C4-2B (cell line): ENCODE results near the gene TRIM17.

Experiments
- H3K27ac ChIP-seq: fragments of 450-650 bp; 2 replicates; pipeline ENCODE4 v1.5.1; 2017
- ZFX ChIP-seq: fragments of 450-650 bp; IDR thresholded peaks from 2 replicates; pipeline ENCODE4 v1.6.1; 2017
- TF ChIP-seq, protein P1 (sequence below): fragments of 450-650 bp; conservative IDR thresholded peaks from 2 replicates; pipeline ENCODE4 v1.5.1; 2017; ENCODE audit warnings: mild to moderate bottlenecking

TRIM17 gene

DNA sequence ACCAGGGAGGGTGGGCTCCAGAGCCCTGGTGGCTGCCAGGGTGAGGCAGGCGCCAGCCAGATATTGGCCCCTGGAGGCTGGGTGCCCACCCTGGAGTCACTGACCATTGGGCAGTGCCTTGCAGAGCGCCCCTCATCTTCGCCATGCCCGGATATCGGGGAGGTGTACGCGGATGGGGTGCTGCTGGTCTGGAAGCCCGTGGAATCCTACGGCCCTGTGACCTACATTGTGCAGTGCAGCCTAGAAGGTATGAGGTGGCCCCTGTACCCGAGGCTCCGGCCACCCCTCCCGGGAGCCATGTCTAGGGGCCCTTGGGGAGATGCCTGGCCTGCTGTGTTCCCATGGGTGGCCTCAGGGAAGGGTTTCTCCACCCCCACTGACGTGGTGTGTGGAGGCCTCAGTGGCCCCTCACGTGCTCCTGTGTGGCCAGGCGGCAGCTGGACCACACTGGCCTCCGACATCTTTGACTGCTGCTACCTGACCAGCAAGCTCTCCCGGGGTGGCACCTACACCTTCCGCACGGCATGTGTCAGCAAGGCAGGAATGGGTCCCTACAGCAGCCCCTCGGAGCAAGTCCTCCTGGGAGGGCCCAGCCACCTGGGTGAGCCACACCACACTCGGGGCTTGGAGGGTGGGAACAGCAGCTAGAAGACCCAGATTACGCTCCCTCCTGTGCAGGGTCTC, 40.9 kb downstream of the TRIM17 start:
- TF ChIP-seq, protein P1, sequence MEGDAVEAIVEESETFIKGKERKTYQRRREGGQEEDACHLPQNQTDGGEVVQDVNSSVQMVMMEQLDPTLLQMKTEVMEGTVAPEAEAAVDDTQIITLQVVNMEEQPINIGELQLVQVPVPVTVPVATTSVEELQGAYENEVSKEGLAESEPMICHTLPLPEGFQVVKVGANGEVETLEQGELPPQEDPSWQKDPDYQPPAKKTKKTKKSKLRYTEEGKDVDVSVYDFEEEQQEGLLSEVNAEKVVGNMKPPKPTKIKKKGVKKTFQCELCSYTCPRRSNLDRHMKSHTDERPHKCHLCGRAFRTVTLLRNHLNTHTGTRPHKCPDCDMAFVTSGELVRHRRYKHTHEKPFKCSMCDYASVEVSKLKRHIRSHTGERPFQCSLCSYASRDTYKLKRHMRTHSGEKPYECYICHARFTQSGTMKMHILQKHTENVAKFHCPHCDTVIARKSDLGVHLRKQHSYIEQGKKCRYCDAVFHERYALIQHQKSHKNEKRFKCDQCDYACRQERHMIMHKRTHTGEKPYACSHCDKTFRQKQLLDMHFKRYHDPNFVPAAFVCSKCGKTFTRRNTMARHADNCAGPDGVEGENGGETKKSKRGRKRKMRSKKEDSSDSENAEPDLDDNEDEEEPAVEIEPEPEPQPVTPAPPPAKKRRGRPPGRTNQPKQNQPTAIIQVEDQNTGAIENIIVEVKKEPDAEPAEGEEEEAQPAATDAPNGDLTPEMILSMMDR = no peak
- TF ChIP-seq ZFX = no peak
- peak overlapping the region; percentile 1; the same call in 1 of the 2 replicates for H3K27ac ChIP-seq

DNA sequence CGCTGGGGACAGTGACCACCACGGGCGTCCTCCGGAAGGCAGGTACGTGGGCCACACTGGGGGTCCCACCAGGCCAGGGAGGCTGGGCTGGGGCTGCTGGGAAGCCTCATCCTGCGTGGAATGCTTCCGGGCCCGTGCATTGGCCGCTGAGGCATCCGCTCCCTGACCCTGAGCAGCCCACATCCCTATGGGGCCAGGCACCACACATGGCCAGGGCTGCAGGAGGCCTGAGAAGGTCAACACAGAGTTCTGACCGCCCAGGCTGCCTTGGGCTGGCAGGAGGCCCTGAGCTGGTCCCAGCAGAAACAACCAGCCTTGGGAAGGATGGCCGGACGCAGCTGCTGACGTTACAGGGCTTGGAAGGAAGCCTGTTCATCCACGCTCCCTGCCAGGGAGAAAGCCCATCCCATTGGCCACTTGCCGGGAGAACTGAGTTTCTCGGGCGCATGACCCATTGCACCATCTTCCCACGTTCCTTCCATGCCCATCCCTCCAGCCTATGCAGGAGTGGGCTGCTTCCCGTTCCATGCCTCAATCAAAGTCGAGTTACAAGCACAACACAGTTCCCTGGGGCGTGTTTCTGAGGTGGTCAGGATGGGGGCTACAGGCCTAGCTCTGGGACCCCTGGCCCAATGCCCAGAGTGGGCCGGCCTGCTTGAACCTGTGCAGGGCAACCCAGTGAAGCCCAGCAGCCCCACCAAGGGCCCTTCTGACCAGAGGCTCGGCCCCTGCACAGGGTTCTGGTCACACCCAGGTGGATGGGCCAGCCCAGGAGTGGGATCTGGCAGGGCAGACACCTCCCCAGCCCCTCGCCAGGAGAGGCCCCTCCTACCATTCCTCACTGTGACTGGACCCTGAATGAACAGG, 41.7 kb downstream of the TRIM17 start:
- TF ChIP-seq, protein P1 = no peak
- TF ChIP-seq ZFX = no peak
- peak overlapping the region; percentile 14; the same call in 1 of the 2 replicates for H3K27ac ChIP-seq

DNA sequence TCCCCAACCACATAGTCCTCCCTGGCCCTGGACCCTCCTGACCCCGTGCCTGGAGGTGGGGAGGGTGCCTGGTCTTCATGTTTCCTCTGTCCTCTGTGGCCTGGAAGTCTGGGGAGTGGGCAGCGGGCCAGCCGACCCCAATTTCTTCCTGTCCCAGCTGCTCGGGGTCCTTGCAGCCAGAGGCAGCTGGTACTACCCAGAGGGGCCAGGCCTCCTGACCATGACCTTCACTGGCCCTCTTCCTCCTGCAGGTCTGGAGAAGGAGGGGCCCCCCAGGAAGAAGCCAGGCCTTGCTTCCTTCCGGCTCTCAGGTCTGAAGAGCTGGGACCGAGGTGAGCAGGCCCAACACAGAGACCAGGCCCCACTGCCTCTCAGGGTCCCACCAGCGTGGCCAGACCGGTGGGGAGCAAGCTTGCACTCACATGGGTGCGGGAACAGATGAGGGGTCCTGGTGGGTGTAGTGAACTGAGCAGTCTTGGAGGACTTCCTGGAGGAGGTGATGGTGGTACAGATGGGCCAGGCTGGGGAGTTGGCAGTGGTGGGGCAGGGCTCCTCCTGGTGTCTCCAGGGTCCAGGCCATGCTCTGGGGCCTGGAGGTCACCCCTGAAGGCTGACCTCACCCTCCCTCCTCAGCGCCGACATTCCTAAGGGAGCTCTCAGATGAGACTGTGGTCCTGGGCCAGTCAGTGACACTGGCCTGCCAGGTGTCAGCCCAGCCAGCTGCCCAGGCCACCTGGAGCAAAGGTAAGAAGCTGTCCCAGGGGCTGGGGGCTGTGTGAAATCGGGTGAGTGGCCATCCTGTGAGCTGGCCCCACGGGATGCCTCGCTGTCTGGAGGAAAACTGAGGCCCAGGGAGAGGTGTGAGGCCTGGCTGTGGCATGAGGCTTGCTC, 42.7 kb downstream of the TRIM17 start:
- TF ChIP-seq ZFX = no peak
- TF ChIP-seq, protein P1 = no peak
- H3K27ac ChIP-seq = peak overlapping the region; percentile 14; the same call in 1 of the 2 replicates

DNA sequence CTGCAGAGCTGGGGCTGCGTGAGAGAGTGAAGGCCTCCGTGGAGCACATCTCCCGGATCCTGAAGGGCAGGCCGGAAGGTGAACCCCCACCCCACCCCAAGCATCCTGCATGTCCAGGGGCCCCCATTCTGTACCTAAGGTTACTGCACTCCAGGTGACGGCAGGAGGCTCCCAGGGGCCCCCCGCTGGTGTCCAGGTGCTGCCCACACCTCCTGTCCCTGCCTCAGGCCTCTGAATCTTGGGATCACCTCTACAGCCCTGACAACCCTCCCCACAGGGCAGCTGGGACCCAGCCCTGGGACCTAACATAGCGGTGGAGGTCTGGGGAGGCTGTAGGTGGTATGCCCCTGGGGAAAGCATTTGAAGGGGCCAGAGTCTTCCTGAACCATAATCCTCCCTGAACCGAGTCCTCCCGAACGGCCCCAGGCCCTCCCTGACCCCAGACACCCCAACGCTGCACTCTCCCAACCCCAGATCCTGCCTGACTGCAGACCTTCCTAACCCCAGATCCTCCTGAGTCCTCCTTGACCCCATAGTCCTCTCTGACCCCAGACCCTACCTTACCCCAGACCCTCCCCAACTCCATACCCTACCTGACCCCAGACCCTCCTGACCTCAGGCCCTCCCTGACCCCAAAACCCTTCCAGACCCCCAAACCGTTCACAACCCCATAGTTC, 43.5 kb downstream of the TRIM17 start:
- H3K27ac ChIP-seq = no peak overlapping the region

DNA sequence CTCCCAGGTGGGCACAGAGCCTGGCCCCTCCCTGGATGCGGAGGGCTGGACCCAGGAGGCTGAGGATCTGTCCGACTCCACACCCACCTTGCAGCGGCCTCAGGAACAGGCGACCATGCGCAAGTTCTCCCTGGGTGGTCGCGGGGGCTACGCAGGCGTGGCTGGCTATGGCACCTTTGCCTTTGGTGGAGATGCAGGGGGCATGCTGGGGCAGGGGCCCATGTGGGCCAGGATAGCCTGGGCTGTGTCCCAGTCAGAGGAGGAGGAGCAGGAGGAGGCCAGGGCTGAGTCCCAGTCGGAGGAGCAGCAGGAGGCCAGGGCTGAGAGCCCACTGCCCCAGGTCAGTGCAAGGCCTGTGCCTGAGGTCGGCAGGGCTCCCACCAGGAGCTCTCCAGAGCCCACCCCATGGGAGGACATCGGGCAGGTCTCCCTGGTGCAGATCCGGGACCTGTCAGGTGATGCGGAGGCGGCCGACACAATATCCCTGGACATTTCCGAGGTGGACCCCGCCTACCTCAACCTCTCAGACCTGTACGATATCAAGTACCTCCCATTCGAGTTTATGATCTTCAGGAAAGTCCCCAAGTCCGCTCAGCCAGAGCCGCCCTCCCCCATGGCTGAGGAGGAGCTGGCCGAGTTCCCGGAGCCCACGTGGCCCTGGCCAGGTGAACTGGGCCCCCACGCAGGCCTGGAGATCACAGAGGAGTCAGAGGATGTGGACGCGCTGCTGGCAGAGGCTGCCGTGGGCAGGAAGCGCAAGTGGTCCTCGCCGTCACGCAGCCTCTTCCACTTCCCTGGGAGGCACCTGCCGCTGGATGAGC, 44.3 kb downstream of the TRIM17 start:
- no peak for TF ChIP-seq ZFX
- TF ChIP-seq, protein P1 = no peak
- H3K27ac ChIP-seq = no peak overlapping the region

More for the DNA sequence above, 43.5 kb downstream of the TRIM17 start:
- TF ChIP-seq ZFX = no peak
- TF ChIP-seq, protein P1 = no peak

DNA sequence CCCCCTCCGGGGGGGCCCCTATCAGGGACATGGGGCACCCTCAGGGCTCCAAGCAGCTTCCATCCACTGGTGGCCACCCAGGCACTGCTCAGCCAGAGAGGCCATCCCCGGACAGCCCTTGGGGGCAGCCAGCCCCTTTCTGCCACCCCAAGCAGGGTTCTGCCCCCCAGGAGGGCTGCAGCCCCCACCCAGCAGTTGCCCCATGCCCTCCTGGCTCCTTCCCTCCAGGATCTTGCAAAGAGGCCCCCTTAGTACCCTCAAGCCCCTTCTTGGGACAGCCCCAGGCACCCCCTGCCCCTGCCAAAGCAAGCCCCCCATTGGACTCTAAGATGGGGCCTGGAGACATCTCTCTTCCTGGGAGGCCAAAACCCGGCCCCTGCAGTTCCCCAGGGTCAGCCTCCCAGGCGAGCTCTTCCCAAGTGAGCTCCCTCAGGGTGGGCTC, 44.9 kb downstream of the TRIM17 start:
- TF ChIP-seq, protein P1 = no peak
- TF ChIP-seq ZFX = no peak
- no peak overlapping the region for H3K27ac ChIP-seq
